BE2C (cell line): ENCODE measurements around the gene TNNI3K.

Source experiments
- DNase-seq: peaks from one replicate; pipeline ENCODE4 v3.0.0-alpha.2; 2020
- H3K27me3 ChIP-seq: fragments of 250-450 bp; sonication (Bioruptor Pico); 2 replicates; pipeline ENCODE4 v1.5.1; 2020; ENCODE audit warnings: mild to moderate bottlenecking
- H3K36me3 ChIP-seq: fragments of 250-450 bp; sonication (Bioruptor Pico); 2 replicates; pipeline ENCODE4 v1.5.1; 2020; ENCODE audit warnings: mild to moderate bottlenecking
- H3K4me1 ChIP-seq: fragments of 250-450 bp; sonication (Bioruptor Pico); 2 replicates; pipeline ENCODE4 v1.5.1; 2020
- H3K4me3 ChIP-seq: 2 replicates; pipeline ENCODE4 v1.5.1; 2011; ENCODE audit warnings: low read depth, low read length
- H3K9me3 ChIP-seq: fragments of 250-450 bp; sonication (Bioruptor Pico); 2 replicates; pipeline ENCODE4 v1.5.1; 2020
- TF ChIP-seq, protein P1 (sequence below): IDR thresholded peaks from 2 replicates; pipeline ENCODE4 v1.5.1; 2012; ENCODE audit warnings: mild to moderate bottlenecking, low read depth, low read length

TNNI3K gene

GRCh38 chr1:74545821-74546220, 310.6 kb downstream of the TNNI3K start:
- H3K27me3 ChIP-seq: no peaks in the 10 kb centered on the region
- peaks cover 8% of the 10 kb centered on the region for H3K4me1 ChIP-seq
- TF ChIP-seq, protein P1, sequence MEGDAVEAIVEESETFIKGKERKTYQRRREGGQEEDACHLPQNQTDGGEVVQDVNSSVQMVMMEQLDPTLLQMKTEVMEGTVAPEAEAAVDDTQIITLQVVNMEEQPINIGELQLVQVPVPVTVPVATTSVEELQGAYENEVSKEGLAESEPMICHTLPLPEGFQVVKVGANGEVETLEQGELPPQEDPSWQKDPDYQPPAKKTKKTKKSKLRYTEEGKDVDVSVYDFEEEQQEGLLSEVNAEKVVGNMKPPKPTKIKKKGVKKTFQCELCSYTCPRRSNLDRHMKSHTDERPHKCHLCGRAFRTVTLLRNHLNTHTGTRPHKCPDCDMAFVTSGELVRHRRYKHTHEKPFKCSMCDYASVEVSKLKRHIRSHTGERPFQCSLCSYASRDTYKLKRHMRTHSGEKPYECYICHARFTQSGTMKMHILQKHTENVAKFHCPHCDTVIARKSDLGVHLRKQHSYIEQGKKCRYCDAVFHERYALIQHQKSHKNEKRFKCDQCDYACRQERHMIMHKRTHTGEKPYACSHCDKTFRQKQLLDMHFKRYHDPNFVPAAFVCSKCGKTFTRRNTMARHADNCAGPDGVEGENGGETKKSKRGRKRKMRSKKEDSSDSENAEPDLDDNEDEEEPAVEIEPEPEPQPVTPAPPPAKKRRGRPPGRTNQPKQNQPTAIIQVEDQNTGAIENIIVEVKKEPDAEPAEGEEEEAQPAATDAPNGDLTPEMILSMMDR: no peak
- no peak for DNase-seq
- H3K9me3 ChIP-seq: no peaks in the 10 kb centered on the region
- H3K4me3 ChIP-seq: no peak overlapping the region
- no peaks in the 10 kb centered on the region for H3K36me3 ChIP-seq

DNA sequence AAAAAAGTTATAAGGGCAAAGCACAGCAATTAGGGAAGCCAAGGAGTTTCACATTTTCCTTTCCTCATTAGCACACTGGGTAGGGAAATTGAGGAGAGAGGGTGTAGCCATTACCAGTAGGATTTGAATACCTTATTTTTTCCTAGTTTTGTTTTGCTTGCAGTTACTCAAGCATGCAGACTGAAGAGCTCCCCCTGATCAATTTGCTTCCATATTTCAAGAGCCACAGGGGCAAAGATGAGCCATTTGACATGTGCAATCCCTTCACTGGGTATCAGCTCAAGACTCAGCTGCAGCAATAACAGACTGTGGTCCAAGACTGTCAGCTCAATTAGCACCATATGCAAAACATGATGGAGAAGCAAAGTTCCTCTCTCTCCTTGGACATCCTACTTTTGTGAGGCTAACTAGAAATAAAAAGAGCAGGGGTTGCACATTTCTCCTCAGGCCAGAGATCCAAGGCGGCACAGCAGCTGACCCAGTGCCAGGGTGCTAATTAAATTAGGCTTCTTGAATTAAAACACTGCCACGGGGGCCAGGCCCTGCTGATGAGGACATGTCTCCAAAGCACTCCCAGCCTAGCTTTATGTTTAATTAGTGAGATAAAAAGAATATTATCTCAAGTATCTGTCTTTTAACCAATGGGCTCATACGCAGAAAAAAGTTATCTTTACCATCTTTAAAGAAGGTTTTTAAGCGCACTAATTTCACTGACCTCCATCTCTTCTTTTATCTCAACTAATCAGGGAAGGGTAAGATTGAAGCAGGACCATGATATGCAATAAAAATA, 314.0 kb downstream of the TNNI3K start:
- H3K27me3 ChIP-seq: no peaks in the 10 kb centered on the region
- DNase-seq: peak; percentile 27

DNA sequence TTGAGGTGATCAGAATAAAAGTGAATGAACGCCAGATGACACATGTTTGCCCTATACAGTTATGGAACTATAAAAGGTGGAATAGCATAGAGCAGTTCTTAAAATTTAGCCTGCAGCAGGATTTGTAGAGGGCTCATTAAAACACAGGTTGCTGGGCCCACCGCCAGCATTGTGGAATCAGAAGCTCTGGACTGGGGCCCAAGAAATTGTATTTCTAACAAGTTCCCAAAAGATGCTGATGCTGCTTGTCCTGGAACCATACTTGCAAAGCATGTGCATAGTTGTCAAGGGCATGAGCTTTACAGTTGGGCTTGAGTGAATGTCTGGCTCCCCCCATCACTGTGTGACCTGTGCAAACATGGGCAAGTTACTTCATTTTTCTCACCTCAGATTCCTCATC, 314.7 kb downstream of the TNNI3K start:
- TF ChIP-seq, protein P1: no peak
- Histone ChIP-seq H3K27me3 (no peaks in the 10 kb centered on the region), H3K4me1 (peaks cover 8% of the 10 kb centered on the region), H3K4me3 (no peak overlapping the region), H3K9me3 (no peaks in the 10 kb centered on the region), H3K36me3 (no peaks in the 10 kb centered on the region)
- DNase-seq: no peak

More for the DNA sequence above, 314.0 kb downstream of the TNNI3K start:
- H3K4me3 ChIP-seq: no peak overlapping the region
- no peaks in the 10 kb centered on the region for H3K9me3 ChIP-seq
- peaks cover 8% of the 10 kb centered on the region for H3K4me1 ChIP-seq
- TF ChIP-seq, protein P1: no peak
- no peaks in the 10 kb centered on the region for H3K36me3 ChIP-seq

DNA sequence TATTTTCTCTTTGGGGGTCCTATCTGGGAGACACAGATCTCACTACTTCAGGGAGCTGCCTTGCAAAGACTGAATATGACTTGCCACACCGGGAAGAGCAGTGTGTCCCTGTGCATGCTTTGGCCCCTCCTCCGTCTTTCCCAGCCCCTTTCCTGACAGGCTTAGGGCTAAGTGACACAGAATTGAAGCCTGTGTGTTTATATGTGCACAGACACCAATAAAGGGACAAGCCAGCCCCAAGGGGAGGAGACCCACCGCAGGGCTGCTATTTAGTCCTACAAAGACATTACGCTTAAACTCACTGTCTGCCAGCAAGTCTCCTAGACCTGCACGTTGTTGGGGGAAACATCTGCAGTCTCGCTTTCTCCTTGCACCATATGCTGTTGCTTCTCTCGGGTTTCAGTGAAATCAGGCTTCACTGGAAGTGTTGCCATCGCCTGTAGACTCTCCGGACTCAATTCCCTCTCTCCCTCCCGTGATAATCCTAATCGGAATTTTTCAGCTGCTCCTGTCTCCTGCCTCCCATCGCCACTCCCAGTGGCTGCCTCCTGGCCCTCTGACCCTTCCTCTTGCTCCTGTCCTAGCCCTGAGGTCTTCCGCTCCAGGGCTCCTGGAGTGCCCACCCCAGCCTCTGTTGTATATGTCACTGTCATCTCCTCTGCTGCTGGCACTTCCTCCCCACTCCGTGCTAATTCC, 335.8 kb downstream of the TNNI3K start:
- Histone ChIP-seq H3K4me1 (no peaks in the 10 kb centered on the region), H3K9me3 (no peaks in the 10 kb centered on the region), H3K36me3 (no peaks in the 10 kb centered on the region), H3K4me3 (no peak overlapping the region), H3K27me3 (no peaks in the 10 kb centered on the region)
- TF ChIP-seq, protein P1: no peak
- no peak for DNase-seq

- Histone ChIP-seq H3K4me3 (no peak overlapping the region), H3K9me3 (no peaks in the 10 kb centered on the region), H3K27me3 (no peaks in the 10 kb centered on the region)
Measured at GRCh38 chr1:74571493-74571800, 336.3 kb downstream of the TNNI3K start.

More at GRCh38 chr1:74571493-74571800, 336.3 kb downstream of the TNNI3K start:
- DNase-seq: no peak
- TF ChIP-seq, protein P1: no peak
- Histone ChIP-seq H3K36me3 (no peaks in the 10 kb centered on the region), H3K4me1 (no peaks in the 10 kb centered on the region)
